ENCODE results near the gene IRF1.

GRCh38 chr5:132456987-132457361 lies 33.6 kb downstream of the IRF1 start:
- TF ChIP-seq MXI1 (IDR thresholded peaks at IDR 0.05; ENCODE audit: borderline replicate concordance, low read depth, low read length) (no peak), ELK1 (IDR thresholded peaks at IDR 0.05; ENCODE audit: borderline replicate concordance, low read depth, low read length) (no peak), POLR2A (IDR thresholded peaks at IDR 0.05; ENCODE audit: low read depth, low read length) (no peak), FOS (IDR thresholded peaks at IDR 0.05; ENCODE audit: low read depth, low read length) (no peak)
- TF ChIP-seq, protein P1, sequence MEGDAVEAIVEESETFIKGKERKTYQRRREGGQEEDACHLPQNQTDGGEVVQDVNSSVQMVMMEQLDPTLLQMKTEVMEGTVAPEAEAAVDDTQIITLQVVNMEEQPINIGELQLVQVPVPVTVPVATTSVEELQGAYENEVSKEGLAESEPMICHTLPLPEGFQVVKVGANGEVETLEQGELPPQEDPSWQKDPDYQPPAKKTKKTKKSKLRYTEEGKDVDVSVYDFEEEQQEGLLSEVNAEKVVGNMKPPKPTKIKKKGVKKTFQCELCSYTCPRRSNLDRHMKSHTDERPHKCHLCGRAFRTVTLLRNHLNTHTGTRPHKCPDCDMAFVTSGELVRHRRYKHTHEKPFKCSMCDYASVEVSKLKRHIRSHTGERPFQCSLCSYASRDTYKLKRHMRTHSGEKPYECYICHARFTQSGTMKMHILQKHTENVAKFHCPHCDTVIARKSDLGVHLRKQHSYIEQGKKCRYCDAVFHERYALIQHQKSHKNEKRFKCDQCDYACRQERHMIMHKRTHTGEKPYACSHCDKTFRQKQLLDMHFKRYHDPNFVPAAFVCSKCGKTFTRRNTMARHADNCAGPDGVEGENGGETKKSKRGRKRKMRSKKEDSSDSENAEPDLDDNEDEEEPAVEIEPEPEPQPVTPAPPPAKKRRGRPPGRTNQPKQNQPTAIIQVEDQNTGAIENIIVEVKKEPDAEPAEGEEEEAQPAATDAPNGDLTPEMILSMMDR (conservative IDR thresholded peaks at IDR 0.05; ENCODE audit: low read depth, low read length), result no peak
